ENCODE data around the gene NGEF.

DNA sequence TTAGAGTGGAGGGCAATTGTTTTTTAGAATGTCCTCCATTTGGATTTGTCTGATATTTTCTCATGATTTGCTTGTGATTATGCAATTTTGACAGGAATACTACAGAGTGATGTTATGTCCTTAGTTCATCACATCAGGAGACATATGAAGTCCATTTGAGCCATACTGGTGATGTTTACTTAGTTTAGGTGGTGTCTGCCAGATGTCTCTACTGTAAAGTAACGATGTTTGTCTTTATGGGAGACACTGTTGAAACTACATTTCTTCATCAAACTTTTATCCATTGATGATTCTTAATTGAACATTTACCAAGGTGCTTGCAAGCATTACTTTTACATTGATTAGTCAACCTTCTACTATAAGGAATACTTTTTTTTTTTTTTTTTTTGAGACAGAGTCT lies 147.9 kb downstream of the NGEF start:
- TF ChIP-seq, protein P1, sequence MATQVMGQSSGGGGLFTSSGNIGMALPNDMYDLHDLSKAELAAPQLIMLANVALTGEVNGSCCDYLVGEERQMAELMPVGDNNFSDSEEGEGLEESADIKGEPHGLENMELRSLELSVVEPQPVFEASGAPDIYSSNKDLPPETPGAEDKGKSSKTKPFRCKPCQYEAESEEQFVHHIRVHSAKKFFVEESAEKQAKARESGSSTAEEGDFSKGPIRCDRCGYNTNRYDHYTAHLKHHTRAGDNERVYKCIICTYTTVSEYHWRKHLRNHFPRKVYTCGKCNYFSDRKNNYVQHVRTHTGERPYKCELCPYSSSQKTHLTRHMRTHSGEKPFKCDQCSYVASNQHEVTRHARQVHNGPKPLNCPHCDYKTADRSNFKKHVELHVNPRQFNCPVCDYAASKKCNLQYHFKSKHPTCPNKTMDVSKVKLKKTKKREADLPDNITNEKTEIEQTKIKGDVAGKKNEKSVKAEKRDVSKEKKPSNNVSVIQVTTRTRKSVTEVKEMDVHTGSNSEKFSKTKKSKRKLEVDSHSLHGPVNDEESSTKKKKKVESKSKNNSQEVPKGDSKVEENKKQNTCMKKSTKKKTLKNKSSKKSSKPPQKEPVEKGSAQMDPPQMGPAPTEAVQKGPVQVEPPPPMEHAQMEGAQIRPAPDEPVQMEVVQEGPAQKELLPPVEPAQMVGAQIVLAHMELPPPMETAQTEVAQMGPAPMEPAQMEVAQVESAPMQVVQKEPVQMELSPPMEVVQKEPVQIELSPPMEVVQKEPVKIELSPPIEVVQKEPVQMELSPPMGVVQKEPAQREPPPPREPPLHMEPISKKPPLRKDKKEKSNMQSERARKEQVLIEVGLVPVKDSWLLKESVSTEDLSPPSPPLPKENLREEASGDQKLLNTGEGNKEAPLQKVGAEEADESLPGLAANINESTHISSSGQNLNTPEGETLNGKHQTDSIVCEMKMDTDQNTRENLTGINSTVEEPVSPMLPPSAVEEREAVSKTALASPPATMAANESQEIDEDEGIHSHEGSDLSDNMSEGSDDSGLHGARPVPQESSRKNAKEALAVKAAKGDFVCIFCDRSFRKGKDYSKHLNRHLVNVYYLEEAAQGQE (IDR thresholded peaks at IDR 0.05; ENCODE audit: insufficient read depth in 1 of 2, low read depth in 2 of 2, low read length in 2 of 2): no peak
- TF ChIP-seq POLR2AphosphoS5 (IDR thresholded peaks at IDR 0.05; ENCODE audit: low read depth, low read length) (no peak), TAF1 (IDR thresholded peaks at IDR 0.05; ENCODE audit: borderline replicate concordance, insufficient read depth, low read length) (no peak), SIN3A (IDR thresholded peaks at IDR 0.05; ENCODE audit: borderline replicate concordance, insufficient read depth, low read length) (no peak)
